Stimulated activated CD8-positive, alpha-beta memory T cell treated with anti-CD3 and anti-CD28 coated beads, Interleukin-7, amount 100 ng/mL, for 1 hour (primary cell): Measurements from ENCODE around the gene PPARGC1A.

Experiments
- DNase-seq, 2 donors: peaks; one replicate each; pipeline ENCODE4 v3.0.0-alpha.2; 2020; ENCODE audit warnings: low read depth in 2 of 2

PPARGC1A gene

DNA sequence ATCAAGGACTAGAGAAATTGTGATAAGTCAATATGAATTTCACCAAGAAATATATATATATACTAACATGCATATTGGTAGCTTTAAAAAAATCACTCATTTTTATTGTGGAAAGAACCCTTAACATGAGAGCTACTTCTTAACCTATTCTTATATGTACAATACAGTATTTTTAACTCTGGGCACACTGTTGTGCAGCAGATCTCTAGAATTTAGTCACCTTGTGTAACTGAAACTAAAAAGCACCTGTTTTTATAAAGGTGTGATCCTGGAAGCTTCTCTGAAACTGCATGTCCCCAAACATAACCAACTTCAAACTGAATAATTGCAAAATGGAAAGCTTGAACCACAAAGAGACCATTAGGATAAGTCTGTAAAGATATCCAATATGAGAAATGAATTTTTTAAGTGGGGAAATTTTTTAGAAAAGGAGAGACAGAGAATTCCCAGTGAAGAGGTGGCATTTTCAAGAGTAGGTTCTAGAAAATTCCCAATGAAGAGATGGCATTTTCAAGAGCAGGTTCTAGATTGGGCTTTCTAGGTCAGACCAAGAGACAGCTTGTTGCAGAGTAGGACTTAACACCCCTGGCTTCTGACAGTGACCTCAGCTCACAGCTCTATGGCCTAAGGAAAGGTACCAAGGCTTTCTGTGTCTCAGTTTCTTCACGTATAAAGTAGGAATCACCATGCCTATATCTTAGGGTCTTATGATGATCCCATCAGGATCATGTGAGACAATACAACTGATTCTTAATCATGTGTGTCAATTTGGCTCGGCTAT lies 22.0 kb upstream of the PPARGC1A start:
- DNase-seq, result no peak

GRCh38 chr4:23909671-23910070 lies 19.8 kb upstream of the PPARGC1A start:
- no peak for DNase-seq

GRCh38 chr4:23906839-23907238 lies 17.0 kb upstream of the PPARGC1A start:
- DNase-seq, result no peak

GRCh38 chr4:23904639-23905071 lies 14.8 kb upstream of the PPARGC1A start:
- DNase-seq, result no peak

DNA sequence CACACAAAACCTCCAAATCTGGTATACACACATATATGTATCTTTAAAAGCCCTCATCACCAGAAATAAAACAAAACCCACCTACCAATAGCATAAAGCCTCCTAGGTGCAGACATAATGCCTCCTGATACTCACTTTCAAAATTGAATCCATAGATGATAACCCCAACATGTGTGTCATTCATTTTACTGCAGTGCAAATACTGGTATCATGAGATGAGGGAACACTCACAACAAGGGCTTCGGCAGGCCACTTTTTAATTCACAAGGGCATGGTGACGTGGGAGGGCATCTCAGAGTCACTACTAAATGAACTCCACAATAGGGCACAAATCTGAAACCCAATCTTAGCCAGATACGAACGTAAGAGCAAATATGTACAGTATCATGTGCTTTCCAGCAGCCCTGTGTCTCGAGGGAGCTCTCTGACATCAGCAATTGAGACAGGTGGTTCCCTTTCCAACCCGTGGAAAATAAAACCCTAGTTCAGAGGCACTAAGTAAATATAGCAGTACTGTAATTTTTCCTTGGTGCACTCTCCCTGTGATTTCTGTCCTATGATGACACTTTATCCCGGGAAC lies 14.1 kb upstream of the PPARGC1A start:
- no peak for DNase-seq

DNA sequence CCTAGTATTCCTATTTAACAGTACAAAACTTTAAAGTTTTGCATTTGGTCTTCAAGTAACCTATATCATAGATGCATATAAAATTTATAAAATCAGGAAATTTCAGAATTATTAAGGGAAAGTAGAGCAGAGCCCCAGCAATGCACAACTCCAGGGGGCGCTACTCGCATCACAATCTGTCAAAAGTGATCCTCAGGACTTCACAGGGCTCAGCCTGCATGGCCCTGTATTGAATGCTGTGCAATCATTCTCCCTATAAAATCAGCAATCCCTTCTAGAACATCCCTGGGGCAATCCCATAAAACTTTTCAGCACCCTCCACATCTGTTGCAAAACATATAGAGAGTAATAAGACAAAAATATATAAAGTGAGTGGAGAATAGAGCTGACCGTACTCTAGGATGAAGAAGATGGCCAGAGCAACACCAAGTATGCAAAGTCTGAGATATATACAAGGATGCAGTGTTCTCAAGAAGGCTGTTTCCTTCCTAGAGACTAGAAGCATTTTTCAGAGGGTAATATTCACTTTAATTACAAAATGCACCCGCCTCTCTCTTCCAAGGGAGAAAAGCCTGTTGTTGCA lies 12.5 kb upstream of the PPARGC1A start:
- no peak for DNase-seq

DNA sequence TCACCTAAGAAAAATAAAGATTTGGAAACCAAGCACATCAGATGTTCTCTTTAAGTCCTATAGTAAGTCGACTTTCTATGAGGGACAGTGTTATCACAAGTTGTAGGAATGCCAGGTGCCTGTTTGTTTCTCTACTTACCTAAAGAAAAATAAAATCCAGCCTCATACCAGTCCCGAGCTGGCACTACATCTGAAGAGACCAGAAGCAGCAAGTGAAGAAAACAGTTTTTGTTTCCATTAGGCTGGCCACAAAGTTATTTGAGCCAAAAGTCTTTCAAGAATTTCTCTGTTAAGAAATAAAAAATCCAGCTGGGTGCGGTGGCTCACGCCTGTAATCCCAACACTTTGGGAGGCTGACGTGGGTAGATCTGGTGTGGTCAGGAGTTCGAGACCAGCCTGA lies 10.8 kb upstream of the PPARGC1A start:
- DNase-seq, result no peak

GRCh38 chr4:23899565-23899964 lies 9.7 kb upstream of the PPARGC1A start:
- no peak for DNase-seq

GRCh38 chr4:23897564-23898109 lies 7.8 kb upstream of the PPARGC1A start:
- DNase-seq, result no peak

DNA sequence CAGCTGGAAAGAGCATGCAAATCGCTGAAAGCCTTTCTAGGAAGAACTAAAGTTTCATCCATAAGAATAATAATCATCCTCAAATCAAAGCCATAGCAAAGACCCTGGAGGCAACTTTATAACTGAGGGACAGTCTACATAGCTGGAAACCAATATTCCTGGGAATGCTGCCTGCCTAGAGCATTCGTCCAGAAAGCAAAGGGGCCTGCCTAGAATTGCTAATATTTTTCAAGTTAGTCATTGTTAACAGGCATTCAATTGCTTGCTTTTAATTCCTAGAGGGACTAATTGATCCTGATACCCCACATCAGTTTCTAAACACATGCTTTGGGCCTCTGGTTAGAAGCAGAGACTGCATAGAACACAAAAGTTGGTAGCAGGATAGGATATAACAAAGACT lies 4.2 kb upstream of the PPARGC1A start:
- no peak for DNase-seq

GRCh38 chr4:23891064-23891421 lies 1.2 kb upstream of the PPARGC1A start:
- DNase-seq, result no peak

DNA sequence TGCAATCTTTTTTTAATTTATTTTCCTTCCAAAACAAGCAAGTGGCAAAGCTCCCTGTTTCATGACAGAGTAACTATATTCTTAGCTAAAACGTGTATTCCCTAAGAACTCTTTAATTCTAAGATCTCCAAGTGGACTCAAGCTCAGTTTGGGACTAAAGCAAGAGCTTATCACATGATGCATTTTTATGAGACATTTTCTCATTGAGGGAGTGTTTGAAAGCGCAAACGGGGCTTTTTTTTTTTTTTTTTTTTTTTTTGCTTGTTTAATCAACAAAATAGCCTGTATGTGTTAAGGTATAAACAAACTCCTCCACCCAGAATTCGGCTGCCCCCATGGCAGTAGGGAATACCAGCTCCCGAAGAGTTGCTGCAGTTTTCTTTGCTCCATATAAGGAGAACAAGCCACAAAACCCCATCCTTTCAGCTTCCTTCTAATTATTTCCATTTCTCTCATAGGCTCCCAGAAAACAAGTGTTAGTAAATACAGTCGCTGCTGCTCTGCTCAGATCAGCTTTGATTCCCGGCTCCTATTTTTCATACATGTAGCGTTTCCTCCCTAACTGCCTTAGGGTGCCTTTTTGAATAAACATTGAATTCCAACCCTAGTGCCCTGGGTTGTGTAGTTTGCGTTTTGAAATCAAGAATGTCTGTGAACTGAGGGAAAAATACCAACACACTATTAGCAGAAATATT lies 669 bp upstream of the PPARGC1A start:
- DNase-seq, result no peak

DNA sequence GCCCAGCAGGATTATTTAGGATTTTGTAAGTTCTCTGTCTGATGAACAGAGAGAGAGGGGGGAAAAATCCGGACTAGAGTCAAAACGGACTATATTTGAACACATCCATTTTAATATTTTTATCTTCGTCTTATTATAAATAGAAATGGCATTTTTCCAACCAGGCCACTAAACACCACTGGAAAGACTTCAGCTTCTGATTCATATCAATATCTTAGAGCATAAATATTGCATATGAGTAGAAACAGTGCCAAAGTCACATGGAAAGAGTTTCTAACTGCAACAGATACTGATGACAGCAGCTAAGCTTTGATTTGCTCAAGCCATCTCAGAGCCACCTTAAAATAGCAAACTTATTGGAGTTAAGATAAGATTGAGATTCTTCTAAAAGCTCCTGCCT lies 456 bp downstream of the PPARGC1A start:
- DNase-seq, result no peak

- DNase-seq, result no peak
Observed at GRCh38 chr4:23888421-23889319, 1.2 kb downstream of the PPARGC1A start.

DNA sequence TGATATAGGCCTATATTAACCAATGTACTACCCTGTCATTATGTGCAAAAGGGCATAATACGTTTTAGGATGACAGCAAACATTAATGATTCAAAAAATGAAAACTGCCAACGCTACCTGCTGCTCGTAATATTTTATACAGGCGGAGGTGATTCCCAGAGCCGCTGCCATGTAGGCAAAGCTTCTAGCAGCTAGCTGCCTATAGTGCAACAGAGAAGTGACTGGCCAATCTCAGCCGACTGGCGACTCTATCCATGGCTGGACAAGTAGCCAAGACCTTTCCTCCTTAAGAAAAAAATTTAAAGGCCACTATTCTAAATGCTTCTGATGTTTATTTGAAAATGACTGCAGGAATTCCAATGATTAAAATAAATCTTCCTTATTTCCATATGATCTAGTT lies 1.9 kb downstream of the PPARGC1A start:
- no peak for DNase-seq

DNA sequence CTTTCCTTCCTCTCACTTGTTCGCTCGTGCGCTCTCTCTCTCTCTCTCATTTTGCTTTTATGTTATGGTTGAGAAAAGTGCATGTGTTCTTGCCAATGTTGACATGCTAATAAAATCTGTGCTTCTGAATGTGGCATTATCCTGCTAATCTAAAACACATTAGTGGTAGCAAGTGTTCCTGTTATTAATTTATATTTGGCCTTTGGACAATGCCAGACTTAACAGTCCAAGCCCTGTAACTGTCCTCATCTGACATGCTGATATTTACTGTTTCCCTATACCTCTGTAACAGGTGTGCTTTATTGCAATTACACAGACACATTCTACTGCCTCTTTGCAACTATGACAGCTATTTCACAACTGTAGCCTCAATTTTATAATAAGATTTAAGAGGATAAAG lies 2.7 kb downstream of the PPARGC1A start:
- DNase-seq, result no peak

GRCh38 chr4:23885943-23886590 lies 3.8 kb downstream of the PPARGC1A start:
- no peak for DNase-seq

DNA sequence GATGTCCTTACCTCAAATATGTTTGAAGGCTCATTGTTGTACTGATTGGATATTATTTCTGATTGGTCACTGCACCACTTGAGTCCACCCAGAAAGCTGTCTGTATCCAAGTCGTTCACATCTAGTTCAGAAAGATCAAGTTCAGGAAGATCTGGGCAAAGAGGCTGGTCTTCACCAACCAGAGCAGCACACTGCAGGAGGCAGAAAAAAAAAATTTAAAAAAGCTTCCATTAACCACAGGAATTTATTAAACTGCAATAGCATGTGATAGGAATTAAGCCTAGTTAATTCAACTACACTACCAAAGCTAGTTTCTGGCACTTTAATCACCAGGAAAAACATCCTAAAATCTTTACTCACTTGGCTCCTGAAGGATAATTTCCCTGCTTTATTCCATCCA lies 5.1 kb downstream of the PPARGC1A start:
- DNase-seq, result no peak

GRCh38 chr4:23884261-23884660 lies 5.6 kb downstream of the PPARGC1A start:
- DNase-seq, result no peak

DNA sequence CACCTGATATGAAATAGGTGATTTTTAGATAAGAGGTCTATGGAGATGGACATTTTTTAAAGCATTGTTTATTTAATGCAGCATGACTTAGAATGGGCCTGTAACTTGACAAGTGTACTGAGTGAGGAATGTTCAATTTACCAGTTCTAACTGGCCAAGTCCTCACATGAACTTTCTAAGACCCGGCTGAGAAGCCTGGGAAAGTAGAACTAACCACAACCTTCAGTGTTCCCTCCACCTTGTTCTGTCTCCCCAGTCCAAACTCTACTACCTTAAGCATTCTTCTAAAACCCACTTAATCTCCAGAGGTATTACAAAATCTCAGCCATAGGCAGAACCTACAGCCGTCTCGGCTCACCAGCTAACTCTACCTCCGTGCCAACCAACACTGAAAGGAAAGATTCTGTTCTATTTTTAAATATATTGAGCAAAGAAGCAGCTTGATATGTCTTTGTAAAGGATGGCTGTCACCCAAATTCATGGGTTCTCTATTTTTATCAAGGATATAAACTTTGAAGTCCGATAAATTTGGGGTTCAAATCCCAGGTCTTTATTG lies 6.8 kb downstream of the PPARGC1A start:
- no peak for DNase-seq
